PC-3 (cell line): ENCODE results near the gene CTPS1.

Experiments used
- CTCF ChIP-seq: fragments of 300-600 bp; sonication (generic); conservative IDR thresholded peaks from 2 replicates; pipeline ENCODE4 v1.5.1; 2017; ENCODE audit warnings: antibody characterized with exemption, low read depth, mild to moderate bottlenecking, low read length
- EZH2 ChIP-seq: fragments of 300-600 bp; sonication (generic); IDR thresholded peaks from one replicate; pipeline ENCODE4 v1.6.1; 2017; ENCODE audit warnings: antibody characterized with exemption, mild to moderate bottlenecking, low read length; ENCODE audit not compliant: unreplicated experiment
- EZH2phosphoT487 ChIP-seq: fragments of 300-600 bp; sonication (generic); IDR thresholded peaks from 2 replicates; pipeline ENCODE4 v1.6.1; 2018; ENCODE audit warnings: mild to moderate bottlenecking, antibody characterized with exemption, low read length, borderline replicate concordance

DNA sequence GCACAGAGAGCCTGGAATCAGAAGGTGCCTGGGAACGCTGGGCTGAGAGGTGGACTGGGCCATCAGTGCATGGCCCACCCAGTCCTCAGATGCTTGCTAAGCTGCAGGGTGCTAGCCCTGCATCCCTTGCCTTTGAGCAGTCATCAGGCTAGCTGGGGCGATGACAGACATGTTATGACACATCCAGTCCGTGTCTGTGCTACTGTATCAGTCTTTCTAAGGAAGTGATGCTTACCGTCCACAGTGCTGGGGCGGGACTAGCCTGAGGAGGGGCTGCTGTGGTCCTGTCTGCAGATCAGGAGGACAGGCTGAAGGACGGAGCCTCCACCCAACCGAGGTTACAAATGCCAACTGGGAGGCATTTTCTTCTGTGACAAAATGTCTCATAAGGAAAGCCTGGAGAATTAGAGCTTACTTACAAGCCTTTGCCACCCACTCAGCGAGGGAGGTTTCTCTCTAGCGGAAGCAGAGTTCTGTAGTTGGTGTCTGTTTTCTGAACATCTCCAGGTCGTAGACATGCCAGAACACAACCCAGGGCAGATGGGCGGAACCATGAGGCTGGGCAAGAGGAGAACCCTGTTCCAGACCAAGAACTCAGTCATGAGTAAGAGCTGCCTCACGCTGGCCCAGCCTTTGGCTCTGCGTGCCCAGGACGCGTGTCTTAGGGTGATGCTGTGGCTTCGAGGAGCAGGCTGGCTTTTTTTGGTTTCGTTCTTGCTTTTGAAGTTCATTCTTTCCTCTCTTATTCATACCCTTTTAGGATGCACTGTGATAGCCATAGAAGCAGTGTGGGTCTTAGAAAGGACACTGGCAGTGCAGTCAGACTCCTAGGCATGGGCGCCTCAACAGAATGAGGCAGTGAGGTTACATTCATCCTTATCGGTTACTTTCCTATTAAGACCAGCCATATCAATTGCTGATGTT is 27.7 kb downstream of the CTPS1 start:
- TF ChIP-seq CTCF (no peak), EZH2 (no peak), EZH2phosphoT487 (no peak)
